H1 (cell line): Measurements from ENCODE around the gene TEAD1. TPM values are rescaled to one million over a fixed set of nuclear protein-coding genes. Genes with fewer than 3 reads are reported as not detected.

ENCODE experiments used
- BRCA1 ChIP-seq: IDR thresholded peaks from 2 replicates; pipeline ENCODE4 v1.6.1; 2012; ENCODE audit warnings: low read depth, low read length, improper control_type of control experiment
- CHD7 ChIP-seq: fragments of 300-600 bp; sonication (generic); IDR thresholded peaks from 2 replicates; pipeline ENCODE4 v1.7.1; 2012; ENCODE audit warnings: low read length, moderate library complexity, mild to moderate bottlenecking, inconsistent platforms; ENCODE audit not compliant: insufficient replicate concordance
- CTCF ChIP-seq, 3 experiments: IDR thresholded peaks; 1 replicate in 2 of 3; 2 replicates in 1 of 3; pipeline versions ENCODE4 v1.5.1 to v1.6.1; 2011; ENCODE audit warnings: low read length in 3 of 3, mild to moderate bottlenecking in 3 of 3, inconsistent platforms in 2 of 3, low read depth in 1 of 3, moderate library complexity in 1 of 3; ENCODE audit not compliant: insufficient read depth in 1 of 3; ENCODE audit errors: control extremely low read depth in 1 of 3
- POLR2AphosphoS5 ChIP-seq: IDR thresholded peaks from 2 replicates; pipeline ENCODE4 v1.6.1; 2011; ENCODE audit warnings: low read depth, low read length
- RBBP5 ChIP-seq: IDR thresholded peaks from 2 replicates; pipeline ENCODE4 v1.7.1; 2012; ENCODE audit warnings: low read depth, mild to moderate bottlenecking, inconsistent platforms, low read length, moderate library complexity, borderline replicate concordance
- RFX5 ChIP-seq: IDR thresholded peaks from 2 replicates; pipeline ENCODE4 v1.6.1; 2011; ENCODE audit warnings: low read depth, low read length, improper control_type of control experiment, borderline replicate concordance
- SIX5 ChIP-seq: IDR thresholded peaks from 2 replicates; pipeline ENCODE4 v1.6.1; 2011; ENCODE audit warnings: mild to moderate bottlenecking, low read depth, low read length
- SP2 ChIP-seq: IDR thresholded peaks from 2 replicates; pipeline ENCODE4 v1.6.1; 2012; ENCODE audit warnings: mild to moderate bottlenecking, low read length, inconsistent platforms
- SUZ12 ChIP-seq: fragments of 200-600 bp; sonication (generic); IDR thresholded peaks from 2 replicates; pipeline ENCODE4 v1.6.1; 2012; ENCODE audit warnings: mild to moderate bottlenecking, inconsistent platforms, low read length, moderate library complexity, mixed read lengths
- TCF12 ChIP-seq: IDR thresholded peaks from 2 replicates; pipeline ENCODE4 v1.6.1; 2011; ENCODE audit warnings: low read depth, mild to moderate bottlenecking, low read length
- polyA plus RNA-seq, 7 experiments: library from polyadenylated mRNA; depleted of rRNA in 3 of 7; stranded (reverse) in 5 of 7; unstranded in 2 of 7; fragments of >200 nt in 5 of 7; fragments of 200-250 nt in 2 of 7; gene quantifications; 1 replicate in 5 of 7; 2 replicates in 1 of 7; 4 replicates in 1 of 7; pipeline versions ENCODE4 v1.2.1 to v1.2.3, GENCODE V29; 2011 to 2013; ENCODE audit warnings: missing spikeins in 2 of 7, mixed read lengths in 2 of 7
- total RNA-seq: library from RNA; stranded (reverse); fragmentation: NEBNext Ultra II Directional; extraction: Animal tissue kit (Norgen Biotek cat#: 25700); gene quantifications from 2 replicates; pipeline ENCODE4 v1.2.1, GENCODE V29; 2021

The TEAD1 gene
- total and polyA plus RNA-seq, 2 of the 8 experiments (the other 6 are each of a cell fraction or from before 2014, with no cell fraction given), result 15.6 to 67.4 TPM

GRCh38 chr11:12698048-12698447 is 23.8 kb downstream of the TEAD1 start (continued):
- TF ChIP-seq CHD7 (no peak), TCF12 (no peak), SP2 (no peak), CTCF (IDR thresholded peaks at IDR 0.05; ENCODE audit: control extremely low read depth in 1 of 3, insufficient read depth in 1 of 3, low read depth in 1 of 3, low read length in 3 of 3) (no peak), RFX5 (no peak), RBBP5 (no peak), SIX5 (no peak), SUZ12 (no peak), BRCA1 (no peak), POLR2AphosphoS5 (no peak)
